K562 (cell line): ENCODE results near the gene TGM5. TPM values are rescaled to one million over a fixed set of nuclear protein-coding genes. Genes with fewer than 3 reads are reported as not detected.

ENCODE experiments used
- ATAC-seq: fragments of 200-7000 bp; cut with Tn5 transposase; 3 replicates; pipeline ENCODE4 v1.9.1; 2020; ENCODE audit warnings: moderate library complexity
- BruUV-seq: library from RNA; stranded (reverse); fragments of 400-500 nt; replicated peaks from 2 replicates; lab custom pipeline; 2021; lab: Mats Ljungman, UMichigan
- CTCF ChIA-PET: fragments of 300-600 bp; formaldehyde crosslinking; extraction: SDS; loops from one replicate; lab custom pipeline; 2021; ENCODE audit warnings: low intra/inter-chr PET ratio; lab: Yijun Ruan, JAX
- POLR2A ChIA-PET: fragments of 300-600, 350-650 bp; sonication (Branson Sonifier 250); formaldehyde crosslinking; extraction: SDS; loops from one replicate; lab custom pipeline; 2021; ENCODE audit warnings: antibody characterized with exemption, inconsistent platforms; lab: Yijun Ruan, JAX
- DNase-seq, 4 experiments: peaks; one replicate each; pipeline versions ENCODE4 v3.0.0 to v3.0.0-alpha.2; 2011 to 2018; ENCODE audit warnings: low spot score in 3 of 4, mixed read lengths in 3 of 4; ENCODE audit errors: extremely low read depth in 1 of 4
- FAIRE-seq: peaks from 2 replicates; lab custom pipeline; 2011; peaks lifted over from hg19 to GRCh38; lab: Jason Lieb, UNC
- H2AFZ ChIP-seq: 2 replicates; pipeline ENCODE4 v1.6.0; 2011; ENCODE audit warnings: low read depth, low read length, control low read depth, inconsistent platforms
- H3K27ac ChIP-seq: fragments of 200-600 bp; 3 replicates; pipeline ENCODE4 v1.8.0; 2011; ENCODE audit warnings: low read depth, mild to moderate bottlenecking, control low read depth, inconsistent platforms, low read length, moderate library complexity, mixed read lengths; ENCODE audit errors: extremely low read depth
- H3K27me3 ChIP-seq, 2 experiments: fragments of 300-600 bp in 1 of 2; 2 replicates in 1 of 2; 3 replicates in 1 of 2; pipeline versions ENCODE4 v1.6.0 to v1.8.0; 2011; ENCODE audit warnings: inconsistent platforms in 2 of 2, low read length in 2 of 2, mild to moderate bottlenecking in 1 of 2, mixed read lengths in 1 of 2, moderate library complexity in 1 of 2; ENCODE audit not compliant: control insufficient read depth in 2 of 2, insufficient read depth in 2 of 2
- H3K36me3 ChIP-seq: fragments of 300-600 bp; 3 replicates; pipeline ENCODE4 v1.8.0; 2011; ENCODE audit warnings: mild to moderate bottlenecking, low read length, inconsistent platforms; ENCODE audit not compliant: control insufficient read depth, insufficient read depth
- H3K4me1 ChIP-seq, 2 experiments: fragments of 200-600 bp in 1 of 2; replicated peaks in 1 of 2; 2 replicates in 1 of 2; 3 replicates in 1 of 2; pipeline versions ENCODE4 v1.5.1 to v1.8.0; 2011; ENCODE audit warnings: inconsistent platforms in 2 of 2, low read length in 2 of 2, mild to moderate bottlenecking in 1 of 2, mixed read lengths in 1 of 2, moderate library complexity in 1 of 2; ENCODE audit not compliant: control insufficient read depth in 2 of 2, insufficient read depth in 2 of 2
- H3K4me2 ChIP-seq: 2 replicates; pipeline ENCODE4 v1.6.1; 2011; ENCODE audit warnings: low read length, control low read depth, inconsistent platforms, mixed read lengths; ENCODE audit not compliant: insufficient read depth
- H3K4me3 ChIP-seq: fragments of 200-600 bp; sonication (generic), shearing (Covaris generic); 2 replicates; pipeline ENCODE4 v1.5.1; 2016; ENCODE audit warnings: control low read depth, inconsistent platforms
- H3K79me2 ChIP-seq: fragments of 200-600 bp; 3 replicates; pipeline ENCODE4 v1.8.0; 2011; ENCODE audit warnings: low read length, inconsistent platforms; ENCODE audit not compliant: control insufficient read depth, insufficient read depth
- H3K9ac ChIP-seq, 2 experiments: 2 replicates each; pipeline versions ENCODE4 v1.6.0 to v1.6.1; 2011; ENCODE audit warnings: low read depth in 2 of 2, low read length in 2 of 2, control low read depth in 1 of 2, inconsistent platforms in 1 of 2, mild to moderate bottlenecking in 1 of 2, mixed read lengths in 1 of 2; ENCODE audit not compliant: insufficient read depth in 1 of 2
- H3K9me1 ChIP-seq: one replicate; pipeline ENCODE4 v1.6.0; 2011; ENCODE audit warnings: inconsistent platforms, mild to moderate bottlenecking, low read length, moderate library complexity; ENCODE audit not compliant: control insufficient read depth, insufficient read depth
- H3K9me3 ChIP-seq: replicated peaks from 2 replicates; pipeline ENCODE4 v1.5.1; 2011; ENCODE audit warnings: low read depth, low read length, inconsistent platforms; ENCODE audit not compliant: control insufficient read depth, insufficient read depth
- H4K20me1 ChIP-seq: replicated peaks from 2 replicates; pipeline ENCODE4 v1.6.1; 2011; ENCODE audit warnings: low read length, inconsistent platforms, mixed read lengths; ENCODE audit not compliant: control insufficient read depth, insufficient read depth
- C11orf30 ChIP-seq: fragments of 450-650 bp; IDR thresholded peaks from 2 replicates; pipeline ENCODE4 v1.6.1; 2016; ENCODE audit warnings: low read depth, mild to moderate bottlenecking
- DACH1 ChIP-seq: fragments of 450-650 bp; IDR thresholded peaks from 2 replicates; pipeline ENCODE4 v1.6.1; 2018; ENCODE audit not compliant: partially characterized antibody
- NFYB ChIP-seq: IDR thresholded peaks from 2 replicates; pipeline ENCODE4 v1.6.1; 2011; ENCODE audit warnings: mild to moderate bottlenecking, moderate library complexity; ENCODE audit not compliant: insufficient read length; ENCODE audit errors: extremely low read depth
- ZNF316 ChIP-seq: fragments of 450-650 bp; IDR thresholded peaks from 2 replicates; pipeline ENCODE4 v1.6.1; 2016
- ZNF76 ChIP-seq: fragments of 250-450 bp; sonication (Bioruptor Pico); IDR thresholded peaks from 2 replicates; pipeline ENCODE4 v1.4.0; 2020; ENCODE audit warnings: mild to moderate bottlenecking, moderate library complexity, borderline replicate concordance
- WGBS: fragments of 100-300 bp; shearing (Covaris generic); methylation state at CpG from one replicate; pipeline ENCODE4 v1.1.6; 2016; ENCODE audit warnings: low coverage, mixed read lengths; ENCODE audit not compliant: insufficient coverage; ENCODE audit errors: missing lambda C conversion rate; 5-methylcytosine and 5-hydroxymethylcytosine counted together
- in situ Hi-C: fragments of 300-500 bp; cut with MboI; formaldehyde crosslinking; loops from 4 replicates; pipeline ENCODE4 v1.15.0; 2018; ENCODE audit warnings: inconsistent platforms, mixed read lengths
- intact Hi-C: fragments of 100-400 bp; cut with micrococcal nuclease; formaldehyde crosslinking; loops from 2 replicates; pipeline ENCODE4 v1.14.2; 2022
- polyA plus RNA-seq, 8 experiments: library from polyadenylated mRNA; depleted of rRNA in 4 of 8; stranded (reverse) in 5 of 8; unstranded in 3 of 8; fragments of >200 nt; fragmentation: Nextera tagmentation in 2 of 8; fragmentation: Illumina TruSeq in 1 of 8; extraction: Ambion mirVana in 2 of 8; extraction: Trizol in 1 of 8; gene quantifications; 2 replicates each; pipeline versions ENCODE4 v1.2.1 to v1.2.3, GENCODE V29; 2011 to 2014; ENCODE audit warnings: inconsistent platforms in 1 of 8, missing spikeins in 1 of 8
- total RNA-seq, 7 experiments: library from RNA; depleted of rRNA in 6 of 7; stranded (reverse); fragments of >200 nt in 6 of 7; fragmentation: Illumina TruSeq in 2 of 7; extraction: Trizol in 2 of 7; gene quantifications; 2 replicates each; pipeline versions ENCODE4 v1.2.1 to v1.2.3, GENCODE V29; 2011 to 2021; ENCODE audit warnings: low replicate concordance in 1 of 7

TGM5 gene
- total and polyA plus RNA-seq, 9 of the 15 experiments (the other 6 are each of a cell fraction or from before 2014, with no cell fraction given), result 0.03 to 0.10 (median 0.07) TPM; not detected in 6

GRCh38 chr15:43251871-43252250 is 14.9 kb downstream of the TGM5 start:
- ChIA-PET POLR2A (interaction anchor here (1.7 kb wide), 1 partner anchor 10 kb away, joined by 6 read pairs; no protein-coding TSS in a partner anchor), CTCF (no interaction called here)
- Histone ChIP-seq H4K20me1 (no peaks in the 10 kb centered on the region; the same call in 1 of the 2 replicates), H3K9me1 (no peaks in the 10 kb centered on the region), H3K4me1 (peaks cover 7 to 14% of the 10 kb centered on the region in 2 experiments), H3K9ac (no peak overlapping the region), H2AFZ (peak overlapping the region; percentile 57), H3K27me3 (peaks cover 0 to 14% of the 10 kb centered on the region in 2 experiments; a peak in 3 of 5 replicates), H3K36me3 (no peaks in the 10 kb centered on the region), H3K4me2 (no peak overlapping the region), H3K9me3 (no peaks in the 10 kb centered on the region), H3K27ac (no peak overlapping the region; the same call in 2 of the 3 replicates), H3K79me2 (no peaks in the 10 kb centered on the region), H3K4me3 (no peak overlapping the region)
- in situ Hi-C loops (no loop called here), intact Hi-C loops (loop anchor here (2.0 kb wide), 1 partner anchor 59 kb away; no protein-coding TSS in a partner anchor)
- no peak for FAIRE-seq
- DNase-seq, result no peak
- WGBS, result 30% methylated on average over 4 of the region's 4 CpGs
- ATAC-seq, result no peak
- BruUV-seq, result no TSS peak
- no peak for TF ChIP-seq DACH1
- no peak for TF ChIP-seq NFYB
- 0 out of 2 replicates have a peak, but pooled peaks have one; percentile 4 for TF ChIP-seq C11orf30
- TF ChIP-seq ZNF316, result peak; percentile 35; the same call in 1 of the 2 replicates
- TF ChIP-seq ZNF76 (CRISPR knock-in tag), result no peak
